ENCODE results near the gene IRF1. TPM values are rescaled to one million over a fixed set of nuclear protein-coding genes. Genes with fewer than 3 reads are reported as not detected.
A peak's percentile ranks its signal among the peaks of the same experiment; 100 is the strongest.

Gene IRF1
- total and polyA plus RNA-seq, 8 donors = 15.1 to 93.3 (median 19.5) TPM

DNA sequence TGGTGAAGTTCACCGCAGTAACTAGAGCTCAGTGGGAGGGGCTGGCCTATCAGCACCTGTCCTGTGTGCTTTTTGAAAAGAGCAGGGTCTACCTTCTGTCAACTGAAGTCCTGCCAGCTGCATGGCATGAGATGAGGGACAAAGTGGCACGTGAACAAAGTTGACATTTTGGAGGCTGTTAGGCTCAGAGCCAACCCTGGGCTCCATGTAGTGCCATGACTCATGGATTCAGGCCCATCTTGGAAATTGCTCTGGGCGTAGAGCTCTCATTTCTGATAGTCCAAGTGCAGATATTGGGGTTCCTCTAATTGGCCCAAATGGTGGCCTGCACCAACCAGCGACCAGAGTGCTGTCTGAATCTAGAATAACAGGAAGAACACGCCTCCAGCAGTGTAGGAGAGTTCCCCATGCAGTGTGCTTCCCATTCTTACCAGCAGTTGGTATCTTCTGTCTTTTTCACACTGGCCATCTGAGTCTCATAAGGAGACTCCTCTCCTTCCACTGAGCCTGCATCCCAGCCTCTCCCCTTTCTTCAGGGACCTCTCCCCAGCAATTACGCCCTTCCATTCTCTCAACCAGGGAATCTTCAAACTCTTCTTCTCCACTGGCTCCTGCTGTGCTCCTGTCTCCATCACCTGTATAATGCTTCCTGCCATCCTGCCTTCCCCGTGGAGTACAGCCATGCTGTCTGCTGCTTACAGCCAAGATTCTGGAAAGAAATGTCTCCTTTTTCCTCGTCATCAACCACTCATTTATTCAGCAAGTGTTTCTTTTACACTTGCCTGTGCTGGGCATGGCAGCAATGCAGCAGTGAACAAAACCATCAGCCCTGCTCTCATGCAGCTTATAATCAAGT is 30.4 kb downstream of the IRF1 start:
- H3K4me3 ChIP-seq = no peak overlapping the region
- DNase-seq (peak in 1 of 4 donors; percentile 67), ATAC-seq (peak; percentile 32)
- peaks cover 58 to 94% of the 10 kb centered on the region in 2 donors for H3K4me1 ChIP-seq
- TF ChIP-seq, protein P1, sequence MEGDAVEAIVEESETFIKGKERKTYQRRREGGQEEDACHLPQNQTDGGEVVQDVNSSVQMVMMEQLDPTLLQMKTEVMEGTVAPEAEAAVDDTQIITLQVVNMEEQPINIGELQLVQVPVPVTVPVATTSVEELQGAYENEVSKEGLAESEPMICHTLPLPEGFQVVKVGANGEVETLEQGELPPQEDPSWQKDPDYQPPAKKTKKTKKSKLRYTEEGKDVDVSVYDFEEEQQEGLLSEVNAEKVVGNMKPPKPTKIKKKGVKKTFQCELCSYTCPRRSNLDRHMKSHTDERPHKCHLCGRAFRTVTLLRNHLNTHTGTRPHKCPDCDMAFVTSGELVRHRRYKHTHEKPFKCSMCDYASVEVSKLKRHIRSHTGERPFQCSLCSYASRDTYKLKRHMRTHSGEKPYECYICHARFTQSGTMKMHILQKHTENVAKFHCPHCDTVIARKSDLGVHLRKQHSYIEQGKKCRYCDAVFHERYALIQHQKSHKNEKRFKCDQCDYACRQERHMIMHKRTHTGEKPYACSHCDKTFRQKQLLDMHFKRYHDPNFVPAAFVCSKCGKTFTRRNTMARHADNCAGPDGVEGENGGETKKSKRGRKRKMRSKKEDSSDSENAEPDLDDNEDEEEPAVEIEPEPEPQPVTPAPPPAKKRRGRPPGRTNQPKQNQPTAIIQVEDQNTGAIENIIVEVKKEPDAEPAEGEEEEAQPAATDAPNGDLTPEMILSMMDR (IDR thresholded peaks at IDR 0.05) = peak in 1 of 2 donors; percentile 73
- H3K27ac ChIP-seq = peak overlapping the region in 1 of 2 donors; percentile 98
- no peaks in the 10 kb centered on the region for H3K27me3 ChIP-seq
- no peaks in the 10 kb centered on the region for H3K36me3 ChIP-seq
- no peaks in the 10 kb centered on the region for H3K9me3 ChIP-seq
- intact Hi-C loops (cut with DNase I) = no loop called here

DNA sequence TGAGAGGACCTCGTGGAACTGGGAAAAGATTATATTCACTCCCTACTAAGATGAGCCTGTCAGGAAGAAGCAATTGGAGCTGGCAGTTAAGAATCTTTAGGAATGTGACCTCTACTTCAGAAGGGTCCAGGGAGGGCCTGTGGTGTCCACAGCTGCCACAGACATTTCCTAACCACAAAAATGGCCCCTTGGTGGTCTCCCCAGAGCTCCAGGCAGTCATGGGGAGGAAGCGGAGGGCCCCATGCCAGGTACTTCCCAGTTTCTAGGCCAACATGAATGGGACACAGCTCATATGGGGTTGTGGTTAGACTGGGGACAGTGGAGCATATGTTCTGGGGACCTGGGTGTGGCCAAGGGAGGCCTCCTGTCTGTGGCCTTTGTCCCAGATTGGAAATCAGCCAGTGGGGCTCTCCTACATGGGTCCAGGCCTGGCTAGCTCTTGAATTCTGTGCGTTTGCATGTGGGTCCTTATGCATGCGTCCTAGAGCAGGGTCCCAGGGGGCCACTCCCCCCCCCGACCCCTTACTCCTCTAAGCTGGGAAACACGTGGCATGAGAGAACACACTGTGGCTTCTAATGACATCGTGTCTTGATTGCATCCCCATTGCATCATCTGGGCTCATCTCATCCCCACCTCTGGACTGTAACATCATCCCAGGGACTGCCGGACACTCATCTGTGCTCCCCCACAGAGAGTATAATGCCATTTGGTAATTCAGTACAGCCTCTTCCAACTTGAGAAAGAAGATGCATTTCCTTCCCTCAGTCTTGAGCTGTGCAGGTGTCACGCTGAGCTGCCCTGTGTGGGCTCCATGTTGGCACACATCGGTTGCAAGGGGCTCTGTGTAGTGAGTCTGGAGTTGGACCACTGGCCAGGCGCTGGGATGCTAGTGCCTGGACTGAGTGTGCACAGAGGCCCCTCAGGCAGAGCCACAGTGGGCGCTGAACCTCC is 31.3 kb downstream of the IRF1 start:
- H3K27ac ChIP-seq = peak overlapping the region; percentile 67 to 98
- no peak overlapping the region for H3K4me3 ChIP-seq
- ATAC-seq = peak; percentile 33
- peak in 1 of 4 donors; percentile 73 for DNase-seq
- intact Hi-C loops (cut with DNase I) = no loop called here
- no peaks in the 10 kb centered on the region for H3K9me3 ChIP-seq
- H3K27me3 ChIP-seq = no peaks in the 10 kb centered on the region
- H3K4me1 ChIP-seq = peaks cover 50 to 94% of the 10 kb centered on the region in 2 donors
- TF ChIP-seq, protein P1 (IDR thresholded peaks at IDR 0.05) = no peak
- H3K36me3 ChIP-seq = no peaks in the 10 kb centered on the region

DNA sequence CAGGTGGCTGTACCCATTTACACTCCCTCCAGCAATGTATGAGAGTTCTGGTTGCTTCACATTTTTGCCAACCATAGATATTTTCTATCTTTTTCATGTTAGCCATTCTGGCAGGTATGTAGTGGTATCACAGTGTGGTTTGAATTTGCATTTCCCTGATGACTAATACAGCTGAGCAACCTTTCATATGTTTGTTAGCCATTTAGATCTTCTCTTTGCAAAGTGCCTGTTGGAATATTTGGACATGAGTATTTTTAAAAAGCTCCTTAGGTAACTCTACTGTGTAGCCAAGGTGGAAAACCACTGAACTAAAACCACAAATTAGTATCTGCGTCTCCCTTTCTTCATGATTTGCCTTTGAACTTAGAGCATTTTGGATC is 31.9 kb downstream of the IRF1 start:
- intact Hi-C loops (cut with DNase I) = no loop called here
- no peak overlapping the region for H3K4me3 ChIP-seq
- H3K27me3 ChIP-seq = no peaks in the 10 kb centered on the region
- TF ChIP-seq, protein P1 (IDR thresholded peaks at IDR 0.05) = no peak
- H3K4me1 ChIP-seq = peaks cover 43 to 92% of the 10 kb centered on the region in 2 donors
- no peak for DNase-seq
- no peaks in the 10 kb centered on the region for H3K9me3 ChIP-seq
- peak; percentile 36 for ATAC-seq
- peaks cover 0 to 6% of the 10 kb centered on the region in 2 donors for H3K36me3 ChIP-seq
- H3K27ac ChIP-seq = peak overlapping the region; percentile 67 to 98

DNA sequence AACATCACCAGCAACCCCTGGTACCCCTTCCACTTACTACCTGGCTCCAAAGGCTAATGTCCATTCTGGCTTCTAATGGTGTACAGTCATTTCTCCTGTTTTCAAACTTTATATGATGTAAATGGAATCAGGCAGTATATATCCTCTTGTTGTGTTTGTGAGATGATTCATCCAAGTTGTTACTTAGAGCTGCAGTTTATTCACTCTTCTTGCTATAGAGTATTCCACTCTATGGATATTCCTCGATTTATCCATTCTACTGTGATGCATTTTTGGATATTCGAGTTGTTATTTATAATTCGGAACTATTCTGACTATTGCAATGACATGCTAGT is 32.4 kb downstream of the IRF1 start:
- no peaks in the 10 kb centered on the region for H3K27me3 ChIP-seq
- peaks cover 0 to 7% of the 10 kb centered on the region in 2 donors for H3K36me3 ChIP-seq
- peaks cover 43 to 92% of the 10 kb centered on the region in 2 donors for H3K4me1 ChIP-seq
- TF ChIP-seq, protein P1 (IDR thresholded peaks at IDR 0.05) = no peak
- no peak overlapping the region for H3K4me3 ChIP-seq
- peak overlapping the region; percentile 88 to 98 for H3K27ac ChIP-seq
- ATAC-seq (no peak), DNase-seq (no peak)
- intact Hi-C loops (cut with DNase I) = no loop called here
- no peaks in the 10 kb centered on the region for H3K9me3 ChIP-seq
